ENCODE results near the gene HCCS.

HCCS gene

DNA sequence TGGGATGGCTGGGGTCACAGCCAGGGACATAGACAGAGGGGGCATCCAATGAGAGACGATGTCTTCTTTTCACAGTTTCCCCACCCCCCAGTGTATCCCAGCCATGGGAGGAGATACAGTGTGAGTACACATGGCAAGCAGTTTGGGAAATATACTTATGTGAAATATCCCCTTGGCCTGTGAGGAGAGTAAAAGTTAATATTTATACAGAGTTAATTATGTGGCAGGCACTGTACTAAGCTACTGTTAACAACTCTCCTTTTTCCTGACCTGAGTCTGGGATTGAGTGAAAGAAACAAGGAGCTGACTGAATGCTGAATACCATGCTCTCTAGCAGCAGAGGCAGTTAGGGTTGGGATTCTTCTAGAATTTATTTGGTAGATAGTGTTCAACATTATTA is 35.3 kb downstream of the HCCS start:
- H3K4me2 ChIP-seq (ENCODE audit: low read length), result no peak overlapping the region
- H4K20me1 ChIP-seq (ENCODE audit: insufficient read depth, low read length), result no peaks in the 10 kb centered on the region
- no peak for TF ChIP-seq EZH2phosphoT487 (IDR thresholded peaks at IDR 0.05; ENCODE audit: low read depth)
- TF ChIP-seq, protein P1, sequence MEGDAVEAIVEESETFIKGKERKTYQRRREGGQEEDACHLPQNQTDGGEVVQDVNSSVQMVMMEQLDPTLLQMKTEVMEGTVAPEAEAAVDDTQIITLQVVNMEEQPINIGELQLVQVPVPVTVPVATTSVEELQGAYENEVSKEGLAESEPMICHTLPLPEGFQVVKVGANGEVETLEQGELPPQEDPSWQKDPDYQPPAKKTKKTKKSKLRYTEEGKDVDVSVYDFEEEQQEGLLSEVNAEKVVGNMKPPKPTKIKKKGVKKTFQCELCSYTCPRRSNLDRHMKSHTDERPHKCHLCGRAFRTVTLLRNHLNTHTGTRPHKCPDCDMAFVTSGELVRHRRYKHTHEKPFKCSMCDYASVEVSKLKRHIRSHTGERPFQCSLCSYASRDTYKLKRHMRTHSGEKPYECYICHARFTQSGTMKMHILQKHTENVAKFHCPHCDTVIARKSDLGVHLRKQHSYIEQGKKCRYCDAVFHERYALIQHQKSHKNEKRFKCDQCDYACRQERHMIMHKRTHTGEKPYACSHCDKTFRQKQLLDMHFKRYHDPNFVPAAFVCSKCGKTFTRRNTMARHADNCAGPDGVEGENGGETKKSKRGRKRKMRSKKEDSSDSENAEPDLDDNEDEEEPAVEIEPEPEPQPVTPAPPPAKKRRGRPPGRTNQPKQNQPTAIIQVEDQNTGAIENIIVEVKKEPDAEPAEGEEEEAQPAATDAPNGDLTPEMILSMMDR (IDR thresholded peaks at IDR 0.05; ENCODE audit: low read depth, low read length), result no peak
- H3K4me1 ChIP-seq (ENCODE audit: low read length), result peaks cover 9% of the 10 kb centered on the region
- H3K27ac ChIP-seq (ENCODE audit: low read length), result no peak overlapping the region
- H3K9ac ChIP-seq (ENCODE audit: low read length), result no peak overlapping the region
- no peaks in the 10 kb centered on the region for H3K27me3 ChIP-seq (ENCODE audit: low read depth, low read length)
- H3K9me3 ChIP-seq (ENCODE audit: insufficient read depth, low read length), result no peaks in the 10 kb centered on the region
- no peaks in the 10 kb centered on the region for H3K79me2 ChIP-seq (ENCODE audit: low read length)
- no peaks in the 10 kb centered on the region for H3K36me3 ChIP-seq (replicated peaks; ENCODE audit: low read depth, low read length)
- no peak overlapping the region for H3K4me3 ChIP-seq (ENCODE audit: low read length)
- H2AFZ ChIP-seq (ENCODE audit: low read depth, low read length), result no peak overlapping the region

DNA sequence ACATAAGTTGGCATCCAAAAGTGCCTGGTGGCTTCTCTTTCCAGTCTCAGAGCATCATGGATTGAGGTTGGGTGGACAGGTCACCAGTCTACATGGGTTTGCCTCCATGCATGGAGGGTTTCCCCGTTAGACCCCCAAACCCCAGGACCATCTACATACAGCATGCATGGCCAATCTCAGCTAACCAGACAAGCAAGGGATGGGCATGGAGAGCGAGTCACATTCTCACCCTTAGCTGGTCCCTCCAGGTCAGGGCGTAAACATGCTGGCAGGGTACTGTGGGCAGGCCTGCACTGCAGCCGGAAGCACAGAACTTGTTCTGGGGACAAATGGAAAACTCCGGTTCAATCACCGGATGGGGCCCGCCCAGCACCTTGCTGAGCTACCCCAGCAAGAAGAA is 37.3 kb downstream of the HCCS start:
- peaks cover 9% of the 10 kb centered on the region for H3K4me1 ChIP-seq (ENCODE audit: low read length)
- H3K9ac ChIP-seq (ENCODE audit: low read length), result no peak overlapping the region
- no peaks in the 10 kb centered on the region for H3K27me3 ChIP-seq (ENCODE audit: low read depth, low read length)
- no peak overlapping the region for H3K4me3 ChIP-seq (ENCODE audit: low read length)
- no peaks in the 10 kb centered on the region for H3K9me3 ChIP-seq (ENCODE audit: insufficient read depth, low read length)
- no peaks in the 10 kb centered on the region for H3K36me3 ChIP-seq (replicated peaks; ENCODE audit: low read depth, low read length)
- H3K79me2 ChIP-seq (ENCODE audit: low read length), result no peaks in the 10 kb centered on the region
- H3K4me2 ChIP-seq (ENCODE audit: low read length), result no peak overlapping the region
- H3K27ac ChIP-seq (ENCODE audit: low read length), result no peak overlapping the region
- no peak for TF ChIP-seq EZH2phosphoT487 (IDR thresholded peaks at IDR 0.05; ENCODE audit: low read depth)
- TF ChIP-seq, protein P1 (IDR thresholded peaks at IDR 0.05; ENCODE audit: low read depth, low read length), result no peak
- H2AFZ ChIP-seq (ENCODE audit: low read depth, low read length), result no peak overlapping the region
- H4K20me1 ChIP-seq (ENCODE audit: insufficient read depth, low read length), result no peaks in the 10 kb centered on the region

DNA sequence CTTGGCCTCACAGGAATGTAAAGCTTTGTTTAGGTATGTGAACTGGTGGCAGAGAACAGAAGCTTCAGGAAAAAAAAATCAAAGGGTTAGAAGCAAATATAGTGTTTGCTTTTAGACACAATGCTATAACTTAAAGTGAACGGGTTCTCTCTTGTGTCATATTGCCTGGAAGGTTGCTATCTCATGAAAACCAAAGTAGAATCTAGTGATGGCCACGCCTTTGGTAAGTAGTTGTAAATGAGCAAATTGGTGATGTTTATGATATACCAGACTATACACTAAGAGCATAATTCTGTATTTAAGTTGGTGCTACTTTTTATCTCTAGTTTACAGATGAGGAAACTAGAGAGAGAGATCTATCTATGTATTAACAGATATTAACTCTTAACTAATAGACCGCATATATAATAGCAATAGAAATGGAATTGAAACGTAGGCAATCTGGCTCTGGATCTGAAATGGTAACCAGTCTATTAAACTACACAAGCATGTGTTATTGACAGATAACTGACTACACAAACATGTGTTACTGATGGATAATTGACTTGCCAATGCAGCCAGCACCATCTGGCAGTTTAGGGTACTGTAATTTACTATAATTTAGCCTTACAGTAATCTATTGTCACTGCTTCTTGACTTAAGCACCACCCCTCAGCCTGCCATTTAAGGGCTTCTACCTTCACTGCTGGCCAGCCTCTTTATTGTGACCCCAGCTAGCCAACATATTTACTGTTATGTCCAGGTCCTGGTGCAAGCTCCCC is 40.8 kb downstream of the HCCS start:
- no peaks in the 10 kb centered on the region for H4K20me1 ChIP-seq (ENCODE audit: insufficient read depth, low read length)
- H3K36me3 ChIP-seq (replicated peaks; ENCODE audit: low read depth, low read length), result no peaks in the 10 kb centered on the region
- TF ChIP-seq EZH2phosphoT487 (IDR thresholded peaks at IDR 0.05; ENCODE audit: low read depth), result no peak
- TF ChIP-seq, protein P1 (IDR thresholded peaks at IDR 0.05; ENCODE audit: low read depth, low read length), result no peak
- no peaks in the 10 kb centered on the region for H3K4me1 ChIP-seq (ENCODE audit: low read length)
- no peak overlapping the region for H3K4me2 ChIP-seq (ENCODE audit: low read length)
- no peak overlapping the region for H2AFZ ChIP-seq (ENCODE audit: low read depth, low read length)
- no peak overlapping the region for H3K27ac ChIP-seq (ENCODE audit: low read length)
- no peak overlapping the region for H3K9ac ChIP-seq (ENCODE audit: low read length)
- H3K9me3 ChIP-seq (ENCODE audit: insufficient read depth, low read length), result no peaks in the 10 kb centered on the region
- no peaks in the 10 kb centered on the region for H3K79me2 ChIP-seq (ENCODE audit: low read length)
- H3K27me3 ChIP-seq (ENCODE audit: low read depth, low read length), result no peaks in the 10 kb centered on the region
- no peak overlapping the region for H3K4me3 ChIP-seq (ENCODE audit: low read length)

DNA sequence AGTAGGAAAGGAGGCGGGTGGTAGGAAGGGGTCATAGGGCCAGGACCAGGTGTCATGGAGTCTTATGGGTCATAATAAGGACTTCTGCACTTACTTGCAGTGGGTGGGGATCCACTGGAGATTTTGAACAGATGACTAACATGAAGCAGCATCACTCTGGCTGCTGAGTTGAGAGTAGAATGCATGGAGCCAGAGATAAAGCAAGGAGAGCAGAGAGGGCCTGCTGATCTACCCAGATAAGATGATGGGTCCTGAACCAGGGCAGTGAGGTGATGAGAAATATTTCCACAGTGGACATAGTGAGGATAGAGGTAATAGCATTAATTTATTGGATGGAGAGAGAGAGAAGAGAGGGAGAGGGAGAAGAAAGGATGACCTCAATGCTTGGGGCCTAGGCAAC is 48.0 kb downstream of the HCCS start:
- Histone ChIP-seq H3K9ac (ENCODE audit: low read length) (no peak overlapping the region), H4K20me1 (ENCODE audit: insufficient read depth, low read length) (no peaks in the 10 kb centered on the region), H3K4me2 (ENCODE audit: low read length) (no peak overlapping the region), H3K79me2 (ENCODE audit: low read length) (no peaks in the 10 kb centered on the region), H3K9me3 (ENCODE audit: insufficient read depth, low read length) (no peaks in the 10 kb centered on the region), H3K4me3 (ENCODE audit: low read length) (no peak overlapping the region), H3K4me1 (ENCODE audit: low read length) (peaks cover 21% of the 10 kb centered on the region), H3K36me3 (replicated peaks; ENCODE audit: low read depth, low read length) (no peaks in the 10 kb centered on the region), H2AFZ (ENCODE audit: low read depth, low read length) (no peak overlapping the region), H3K27ac (ENCODE audit: low read length) (no peak overlapping the region), H3K27me3 (ENCODE audit: low read depth, low read length) (no peaks in the 10 kb centered on the region)
- TF ChIP-seq, protein P1 (IDR thresholded peaks at IDR 0.05; ENCODE audit: low read depth, low read length), result no peak
- TF ChIP-seq EZH2phosphoT487 (IDR thresholded peaks at IDR 0.05; ENCODE audit: low read depth), result no peak

Measured in OCI-LY3 (cell line).